Hepatocyte (in vitro differentiated cells): ENCODE results near the gene SRR. TPM values are rescaled to one million over a fixed set of nuclear protein-coding genes. Genes with fewer than 3 reads are reported as not detected.
"Not testable (repeated sequence)": the region's sequence is repeated elsewhere in the genome, so short reads cannot be mapped to it uniquely, and the experiment has no call there.

Source experiments
- DNase-seq: peaks from one replicate; pipeline ENCODE4 v3.0.0-alpha.2; 2016; ENCODE audit warnings: low spot score
- H2AFZ ChIP-seq: fragments of 200-600 bp; sonication (generic); 2 replicates; pipeline ENCODE4 v1.6.0; 2016; ENCODE audit warnings: antibody characterized with exemption, mild to moderate bottlenecking
- H3K27ac ChIP-seq: fragments of 200-600 bp; sonication (generic); 2 replicates; pipeline ENCODE4 v1.5.1; 2016; ENCODE audit warnings: mild to moderate bottlenecking
- H3K27me3 ChIP-seq: fragments of 200-600 bp; sonication (generic); 2 replicates; pipeline ENCODE4 v1.6.1; 2016
- H3K36me3 ChIP-seq: fragments of 200-600 bp; sonication (generic); replicated peaks from 2 replicates; pipeline ENCODE4 v1.5.1; 2016; ENCODE audit warnings: low read depth; ENCODE audit not compliant: insufficient read depth
- H3K4me1 ChIP-seq: fragments of 200-600 bp; sonication (generic); 2 replicates; pipeline ENCODE4 v1.5.1; 2016; ENCODE audit warnings: mild to moderate bottlenecking, moderate library complexity; ENCODE audit not compliant: insufficient read depth
- H3K4me2 ChIP-seq: fragments of 200-600 bp; sonication (generic); 2 replicates; pipeline ENCODE4 v1.6.0; 2016
- H3K4me3 ChIP-seq: fragments of 200-600 bp; sonication (generic); 2 replicates; pipeline ENCODE4 v1.5.1; 2016; ENCODE audit warnings: mild to moderate bottlenecking
- H3K79me2 ChIP-seq: fragments of 200-600 bp; sonication (generic); 2 replicates; pipeline ENCODE4 v1.6.0; 2017; ENCODE audit warnings: mild to moderate bottlenecking
- H3K9me2 ChIP-seq: fragments of 200-600 bp; sonication (generic); replicated peaks from 2 replicates; pipeline ENCODE4 v1.6.0; 2017; ENCODE audit warnings: mild to moderate bottlenecking; ENCODE audit not compliant: insufficient read depth
- H3K9me3 ChIP-seq: fragments of 200-600 bp; sonication (generic); 2 replicates; pipeline ENCODE4 v1.5.1; 2016; ENCODE audit warnings: low read depth, mild to moderate bottlenecking
- H4K20me1 ChIP-seq: fragments of 200-600 bp; sonication (generic); 2 replicates; pipeline ENCODE4 v1.6.0; 2016; ENCODE audit warnings: mild to moderate bottlenecking; ENCODE audit not compliant: insufficient read depth, poor library complexity, severe bottlenecking
- CTCF ChIP-seq: fragments of 200-600 bp; sonication (generic); IDR thresholded peaks from 2 replicates; pipeline ENCODE4 v1.5.1; 2016; ENCODE audit warnings: antibody characterized with exemption, mild to moderate bottlenecking; ENCODE audit not compliant: poor library complexity
- EZH2 ChIP-seq: fragments of 200-600 bp; sonication (generic); IDR thresholded peaks from 2 replicates; pipeline ENCODE4 v1.6.1; 2016; ENCODE audit warnings: antibody characterized with exemption, mild to moderate bottlenecking, borderline replicate concordance
- EZH2phosphoT487 ChIP-seq: fragments of 200-600 bp; sonication (generic); IDR thresholded peaks from one replicate; pipeline ENCODE4 v1.6.1; 2018; ENCODE audit warnings: antibody characterized with exemption, mild to moderate bottlenecking, low read depth, moderate library complexity; ENCODE audit not compliant: unreplicated experiment, severe bottlenecking
- WGBS: methylation state at CpG from one replicate; pipeline ENCODE4 v1.1.6; 2016; ENCODE audit warnings: low lambda C conversion rate; ENCODE audit errors: missing lambda C conversion rate; 5-methylcytosine and 5-hydroxymethylcytosine counted together
- polyA plus RNA-seq: library from polyadenylated mRNA; unstranded; fragments of >200 nt; fragmentation: Nextera tagmentation; extraction: Ambion mirVana; gene quantifications from 2 replicates; pipeline ENCODE4 v1.2.1, GENCODE V29; 2016
- total RNA-seq: library from RNA; depleted of rRNA; stranded (reverse); fragments of >200 nt; gene quantifications from 2 replicates; pipeline ENCODE4 v1.2.3, GENCODE V29; 2014

The SRR gene
- total RNA-seq (16.0 and 27.7 TPM in 2 replicates), polyA plus RNA-seq (7.8 and 11.2 TPM in 2 replicates)

DNA sequence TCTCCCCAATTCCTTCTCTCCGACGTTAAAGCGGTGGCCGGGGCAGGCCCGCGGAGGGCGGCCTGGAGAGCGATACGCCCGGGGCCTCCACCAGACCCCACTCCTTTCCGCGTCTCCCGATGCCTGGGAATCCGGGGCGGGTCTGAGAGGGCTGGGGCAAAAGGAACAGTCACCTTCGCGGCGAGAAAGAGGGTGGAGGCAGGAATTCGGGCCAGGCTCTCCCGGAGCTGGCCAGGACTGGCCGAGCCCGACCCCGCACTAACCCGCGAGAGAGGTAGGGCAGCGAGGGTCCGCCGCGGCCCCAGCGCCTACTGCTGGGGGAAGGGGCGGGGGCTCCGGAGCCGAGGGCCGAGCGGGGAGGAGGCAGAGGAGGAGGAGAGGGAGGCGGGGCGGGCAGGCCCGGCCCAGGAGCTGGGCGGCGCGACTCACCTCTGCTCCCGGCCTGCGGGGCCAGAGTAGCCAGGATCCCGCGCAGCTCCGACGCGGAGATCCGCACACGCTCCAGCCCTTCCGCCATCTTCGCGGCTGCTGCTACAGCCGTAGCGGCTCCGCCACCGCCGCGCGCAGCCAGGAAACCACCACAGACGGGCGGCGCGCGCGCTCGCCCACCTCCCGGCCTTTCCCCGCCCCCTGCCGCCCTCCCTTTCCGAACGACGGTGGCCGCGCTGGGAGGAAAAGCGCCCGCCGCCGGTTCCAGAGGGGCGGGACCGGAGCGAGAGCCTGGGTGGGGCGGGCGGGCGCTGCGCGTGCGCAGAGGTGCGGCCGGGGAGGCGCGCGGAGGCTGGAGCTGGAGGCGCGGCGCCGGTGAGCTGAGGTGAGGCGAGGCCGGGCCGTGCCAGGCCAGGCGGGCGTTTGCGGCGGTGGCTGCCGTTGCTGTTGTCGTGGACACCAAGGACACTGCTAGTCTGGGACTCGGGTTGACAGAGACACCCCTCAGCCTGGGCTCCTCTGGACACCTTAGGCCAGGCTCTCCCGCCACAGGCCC is at the start of gene SRR, which contains the start of gene SMG6:
TSS of gene SRR (plus strand) at position 747 of the 985 bp plus-strand sequence. CDS start 11,611 bp downstream, outside the sequence.
TSS of gene SMG6 (minus strand) at position 582 of the 985 bp plus-strand sequence. CDS start at position 517, 65 bp downstream.
- Histone ChIP-seq H3K36me3 (no peaks in the 10 kb centered on the region), H3K4me3 (peak within 1 kb of the TSS; percentile 53), H3K9me3 (no peaks in the 10 kb centered on the region), H3K4me2 (peak within 1 kb of the TSS; percentile 91), H3K27ac (peak within 1 kb of the TSS; percentile 96), H3K27me3 (no peaks in the 10 kb centered on the region), H2AFZ (peak within 1 kb of the TSS; percentile 88), H3K79me2 (peaks cover 50% of the 10 kb centered on the region), H3K9me2 (no peaks in the 10 kb centered on the region), H4K20me1 (peaks cover 3% of the 10 kb centered on the region), H3K4me1 (no peaks in the 10 kb centered on the region)
- DNase-seq = peak; percentile 96
- TF ChIP-seq CTCF (no peak), EZH2 (no peak), EZH2phosphoT487 (no peak)
- WGBS = under 1% methylated on average over 37 of the region's 108 CpGs

- not testable (repeated sequence) for H3K4me3 ChIP-seq, H3K4me2 ChIP-seq, H3K4me1 ChIP-seq, H3K27ac ChIP-seq, H3K9me3 ChIP-seq, H4K20me1 ChIP-seq, H3K27me3 ChIP-seq, H2AFZ ChIP-seq, DNase-seq, H3K9me2 ChIP-seq, H3K36me3 ChIP-seq
- peaks cover 19% of the 10 kb centered on the region for H3K79me2 ChIP-seq
- WGBS = 92% methylated on average over 8 of the region's 8 CpGs
Measured at GRCh38 chr17:2258830-2259229, 44.9 kb upstream of the SRR start.

- Histone ChIP-seq H2AFZ (no peak overlapping the region), H3K4me3 (no peak overlapping the region), H3K9me3 (no peaks in the 10 kb centered on the region), H3K4me2 (no peak overlapping the region), H3K36me3 (no peaks in the 10 kb centered on the region), H4K20me1 (no peaks in the 10 kb centered on the region), H3K9me2 (no peaks in the 10 kb centered on the region), H3K4me1 (no peaks in the 10 kb centered on the region), H3K79me2 (peaks cover 17% of the 10 kb centered on the region), H3K27ac (no peak overlapping the region), H3K27me3 (no peaks in the 10 kb centered on the region)
- 89% methylated on average over 8 of the region's 8 CpGs for WGBS
- TF ChIP-seq EZH2phosphoT487 (no peak), EZH2 (no peak), CTCF (no peak)
- peak; percentile 24 for DNase-seq
Measured at GRCh38 chr17:2259769-2260536, 43.8 kb upstream of the SRR start.

DNA sequence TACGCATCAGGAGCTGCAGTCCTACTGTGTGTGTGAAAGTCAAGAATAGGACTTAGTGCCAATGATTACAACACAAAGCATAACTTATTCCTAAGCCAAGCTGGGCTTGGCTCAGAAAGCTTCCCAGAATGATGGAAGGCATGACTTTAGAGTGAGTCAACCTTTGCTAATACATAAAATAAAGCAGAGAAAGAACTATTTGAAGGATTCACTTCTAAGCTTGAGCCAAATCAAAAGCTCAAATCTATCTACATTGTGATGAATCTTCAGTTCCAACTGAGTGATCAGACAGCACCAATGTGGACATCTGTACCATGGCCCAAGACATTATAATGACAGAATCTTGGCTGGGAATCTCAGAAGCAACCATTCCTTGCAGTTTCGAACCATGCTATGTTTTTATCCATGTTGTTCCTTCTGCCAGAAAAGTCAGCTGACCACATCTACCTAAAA is 41.6 kb upstream of the SRR start:
- Histone ChIP-seq H4K20me1 (no peaks in the 10 kb centered on the region), H3K9me3 (no peaks in the 10 kb centered on the region), H2AFZ (no peak overlapping the region), H3K4me2 (no peak overlapping the region), H3K27ac (no peak overlapping the region), H3K4me3 (no peak overlapping the region), H3K9me2 (no peaks in the 10 kb centered on the region), H3K4me1 (no peaks in the 10 kb centered on the region), H3K79me2 (peaks cover 17% of the 10 kb centered on the region), H3K36me3 (no peaks in the 10 kb centered on the region), H3K27me3 (no peaks in the 10 kb centered on the region)
- no peak for TF ChIP-seq EZH2phosphoT487
- no peak for TF ChIP-seq EZH2
- TF ChIP-seq CTCF = no peak
- DNase-seq = peak; percentile 13
- WGBS = 93% methylated on average over 2 of the region's 2 CpGs
